GM12878 (cell line): Measurements from ENCODE around the gene CAMTA1. TPM values are rescaled to one million over a fixed set of nuclear protein-coding genes. Genes with fewer than 3 reads are reported as not detected.

Experiments
- ATAC-seq: fragments of 200-7000 bp; cut with Tn5 transposase; 3 replicates; pipeline ENCODE4 v1.9.1; 2020; ENCODE audit warnings: mild to moderate bottlenecking, moderate library complexity
- BruUV-seq: library from RNA; stranded (reverse); fragments of 400-500 nt; replicated peaks from 2 replicates; lab custom pipeline; 2021; lab: Mats Ljungman, UMichigan
- CTCF ChIA-PET: fragments of 300-600 bp; sonication (Branson Sonifier 250); formaldehyde crosslinking; extraction: SDS; loops from one replicate; lab custom pipeline; 2021; ENCODE audit warnings: inconsistent platforms; lab: Yijun Ruan, JAX
- POLR2A ChIA-PET: fragments of 350-600 bp; formaldehyde crosslinking; extraction: SDS; loops from one replicate; lab custom pipeline; 2021; ENCODE audit warnings: inconsistent platforms; lab: Charles Lee
- RAD21 ChIA-PET: fragments of 300-600 bp; sonication (Branson Sonifier 250); formaldehyde crosslinking; loops from one replicate; lab custom pipeline; 2023; ENCODE audit warnings: antibody characterized with exemption; ENCODE audit not compliant: unreplicated experiment; lab: Charles Lee
- SMC1A ChIA-PET: fragments of 300-600 bp; sonication (Branson Sonifier 250); formaldehyde crosslinking; loops from one replicate; lab custom pipeline; 2023; ENCODE audit not compliant: unreplicated experiment, uncharacterized antibody; lab: Charles Lee
- DNase-seq: peaks from one replicate; pipeline ENCODE4 v3.0.0-alpha.2; 2011; ENCODE audit warnings: low read depth, low spot score
- FAIRE-seq: peaks from 3 replicates; lab custom pipeline; 2011; peaks lifted over from hg19 to GRCh38; lab: Jason Lieb, UNC
- H2AFZ ChIP-seq: 2 replicates; pipeline ENCODE4 v1.6.0; 2011; ENCODE audit warnings: low read depth, low read length, control low read depth; ENCODE audit not compliant: control insufficient read depth
- H3K27ac ChIP-seq: 2 replicates; pipeline ENCODE4 v1.5.1; 2011; ENCODE audit warnings: control low read depth; ENCODE audit not compliant: control insufficient read depth, insufficient read depth
- H3K27me3 ChIP-seq, 2 experiments: replicated peaks in 1 of 2; 2 replicates each; pipeline versions ENCODE4 v1.6.0 to v1.6.1; 2011; ENCODE audit warnings: low read length in 1 of 2; ENCODE audit not compliant: control insufficient read depth in 2 of 2, insufficient read depth in 2 of 2
- H3K36me3 ChIP-seq, 2 experiments: 2 replicates each; pipeline ENCODE4 v1.5.1; 2011; ENCODE audit warnings: low read length in 1 of 2; ENCODE audit not compliant: control insufficient read depth in 2 of 2, insufficient read depth in 2 of 2
- H3K4me1 ChIP-seq: 2 replicates; pipeline ENCODE4 v1.6.1; 2011; ENCODE audit warnings: mild to moderate bottlenecking, low read length, moderate library complexity, mixed read lengths; ENCODE audit not compliant: control insufficient read depth, insufficient read depth
- H3K4me2 ChIP-seq: 2 replicates; pipeline ENCODE4 v1.6.0; 2011; ENCODE audit warnings: control low read depth; ENCODE audit not compliant: control insufficient read depth, insufficient read depth
- H3K4me3 ChIP-seq: fragments of 200-600 bp; sonication (generic); 2 replicates; pipeline ENCODE4 v1.5.1; 2016
- H3K79me2 ChIP-seq: 2 replicates; pipeline ENCODE4 v1.6.0; 2011; ENCODE audit warnings: low read length; ENCODE audit not compliant: control insufficient read depth, insufficient read depth
- H3K9ac ChIP-seq: 2 replicates; pipeline ENCODE4 v1.8.0; 2011; ENCODE audit warnings: low read length, control low read depth, mixed read lengths; ENCODE audit not compliant: control insufficient read depth, insufficient read depth
- H3K9me3 ChIP-seq: replicated peaks from 3 replicates; pipeline ENCODE4 v1.5.1; 2011; ENCODE audit warnings: mild to moderate bottlenecking, low read length; ENCODE audit not compliant: control insufficient read depth, insufficient read depth
- H4K20me1 ChIP-seq: 2 replicates; pipeline ENCODE4 v1.6.0; 2011; ENCODE audit not compliant: control insufficient read depth, insufficient read depth
- ASH2L ChIP-seq: fragments of 300-600, 200-600 bp; sonication (generic); IDR thresholded peaks from 2 replicates; pipeline ENCODE4 v1.6.1; 2017; ENCODE audit warnings: low read depth, mild to moderate bottlenecking, borderline replicate concordance
- BACH1 ChIP-seq: fragments of 450-650 bp; IDR thresholded peaks from 2 replicates; pipeline ENCODE4 v1.6.1; 2017; ENCODE audit warnings: mild to moderate bottlenecking, borderline replicate concordance
- LARP7 ChIP-seq: fragments of 450-650 bp; IDR thresholded peaks from 2 replicates; pipeline ENCODE4 v1.6.1; 2017; ENCODE audit warnings: mild to moderate bottlenecking
- MYB ChIP-seq: fragments of 150-350 bp; IDR thresholded peaks from 2 replicates; pipeline ENCODE4 v1.6.1; 2014; ENCODE audit warnings: mild to moderate bottlenecking, low read depth, low read length, borderline replicate concordance
- PAX5 ChIP-seq: IDR thresholded peaks from 2 replicates; pipeline ENCODE4 v1.6.1; 2011; ENCODE audit warnings: low read depth, low read length, borderline replicate concordance
- SUPT20H ChIP-seq: IDR thresholded peaks from 2 replicates; pipeline ENCODE4 v1.6.1; 2011; ENCODE audit warnings: low read depth, mild to moderate bottlenecking, low read length, moderate library complexity, borderline replicate concordance; ENCODE audit not compliant: control insufficient read depth
- WGBS: methylation state at CpG from one replicate; pipeline ENCODE4 v1.1.6; 2016; ENCODE audit warnings: low lambda C conversion rate; ENCODE audit not compliant: insufficient replicate concordance, insufficient coverage; ENCODE audit errors: missing lambda C conversion rate; 5-methylcytosine and 5-hydroxymethylcytosine counted together
- in situ Hi-C: fragments of 300-500 bp; cut with MboI; formaldehyde crosslinking; loops from 9 replicates; pipeline ENCODE4 v1.14.3; 2018; ENCODE audit warnings: mixed read lengths
- intact Hi-C: fragments of 100-400 bp; cut with micrococcal nuclease; formaldehyde crosslinking; loops from one replicate; pipeline ENCODE4 v1.14.2; 2022; ENCODE audit not compliant: unreplicated experiment
- polyA plus RNA-seq, 11 experiments: library from polyadenylated mRNA; depleted of rRNA in 4 of 11; unstranded in 6 of 11; stranded (reverse) in 5 of 11; fragments of >200 nt; fragmentation: Nextera tagmentation in 4 of 11; fragmentation: Illumina TruSeq in 1 of 11; extraction: Ambion mirVana in 4 of 11; extraction: Trizol in 1 of 11; gene quantifications; 1 replicate in 1 of 11; 2 replicates in 10 of 11; pipeline versions ENCODE4 v1.2.1 to v1.2.3, GENCODE V29; 2011 to 2016; ENCODE audit warnings: inconsistent platforms in 2 of 11, missing spikeins in 2 of 11, low read depth in 1 of 11
- total RNA-seq, 4 experiments: library from RNA; depleted of rRNA in 3 of 4; stranded (reverse); fragments of >200 nt in 3 of 4; fragmentation: Illumina TruSeq in 1 of 4; extraction: Trizol in 1 of 4; gene quantifications; 2 replicates each; pipeline versions ENCODE4 v1.2.1 to v1.2.3, GENCODE V29; 2013 to 2021
- TF ChIP-seq, protein P1 (sequence below): IDR thresholded peaks from 2 replicates; pipeline ENCODE4 v1.6.1; 2011; ENCODE audit warnings: borderline replicate concordance, low read depth, mild to moderate bottlenecking, moderate library complexity, low read length; ENCODE audit not compliant: insufficient read depth, poor library complexity, severe bottlenecking
- TF ChIP-seq, protein P2 (sequence below), 3 experiments: IDR thresholded peaks in 2 of 3; conservative IDR thresholded peaks in 1 of 3; 2 replicates each; pipeline ENCODE4 v1.5.1; 2011; ENCODE audit warnings: low read depth in 3 of 3, low read length in 3 of 3, mild to moderate bottlenecking in 3 of 3, control low read depth in 2 of 3, moderate library complexity in 2 of 3, inconsistent platforms in 1 of 3, mixed read lengths in 1 of 3; ENCODE audit not compliant: control insufficient read depth in 2 of 3, insufficient read depth in 1 of 3; ENCODE audit errors: extremely low read depth in 1 of 3
- TF ChIP-seq, protein P3 (sequence below): fragments of 450-650 bp; IDR thresholded peaks from 2 replicates; pipeline ENCODE4 v1.6.1; 2017; ENCODE audit warnings: mild to moderate bottlenecking
- TF ChIP-seq, protein P4 (sequence below): IDR thresholded peaks from 2 replicates; pipeline ENCODE4 v1.6.1; 2012; ENCODE audit warnings: mild to moderate bottlenecking, low read depth, low read length

The CAMTA1 gene
- total and polyA plus RNA-seq, 10 of the 15 experiments (the other 5 are each of a cell fraction or from before 2014, with no cell fraction given) = 37.7 to 148 (median 76.4) TPM

DNA sequence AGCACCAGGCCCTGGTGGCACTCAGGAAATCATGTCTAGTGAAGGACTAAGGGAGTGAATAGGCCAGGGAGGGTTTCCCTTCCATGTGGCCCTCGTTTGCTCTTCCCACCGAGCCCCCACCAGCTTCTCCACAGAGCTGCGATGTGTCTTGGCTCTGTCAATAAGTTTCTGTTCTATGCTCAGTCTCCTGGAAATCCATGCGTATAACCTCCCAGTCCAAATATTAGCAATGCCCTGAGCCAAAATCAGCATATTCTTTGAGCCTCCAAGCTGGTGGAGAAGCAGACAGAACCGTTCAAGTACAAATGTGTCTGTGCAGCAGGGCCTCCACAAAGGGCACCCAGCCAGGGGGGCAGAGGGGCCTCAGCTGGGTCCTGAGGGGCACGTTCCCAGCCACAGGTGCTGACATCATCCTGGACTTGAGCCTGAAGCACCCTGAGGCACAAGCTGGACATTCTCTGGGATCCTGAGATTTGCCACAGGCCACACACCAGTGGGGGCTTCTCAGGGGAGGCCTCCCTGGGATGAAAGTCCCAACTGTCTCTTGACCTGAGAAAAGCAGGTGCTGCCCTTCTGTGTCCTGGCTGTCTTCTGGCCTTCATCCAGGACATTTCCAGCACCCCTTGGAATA is 635.3 kb downstream of the CAMTA1 start (continued):
- TF ChIP-seq, protein P1, sequence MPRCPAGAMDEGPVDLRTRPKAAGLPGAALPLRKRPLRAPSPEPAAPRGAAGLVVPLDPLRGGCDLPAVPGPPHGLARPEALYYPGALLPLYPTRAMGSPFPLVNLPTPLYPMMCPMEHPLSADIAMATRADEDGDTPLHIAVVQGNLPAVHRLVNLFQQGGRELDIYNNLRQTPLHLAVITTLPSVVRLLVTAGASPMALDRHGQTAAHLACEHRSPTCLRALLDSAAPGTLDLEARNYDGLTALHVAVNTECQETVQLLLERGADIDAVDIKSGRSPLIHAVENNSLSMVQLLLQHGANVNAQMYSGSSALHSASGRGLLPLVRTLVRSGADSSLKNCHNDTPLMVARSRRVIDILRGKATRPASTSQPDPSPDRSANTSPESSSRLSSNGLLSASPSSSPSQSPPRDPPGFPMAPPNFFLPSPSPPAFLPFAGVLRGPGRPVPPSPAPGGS = no peak
- TF ChIP-seq LARP7 (no peak), BACH1 (no peak), PAX5 (no peak), MYB (no peak)
- TF ChIP-seq, protein P2, sequence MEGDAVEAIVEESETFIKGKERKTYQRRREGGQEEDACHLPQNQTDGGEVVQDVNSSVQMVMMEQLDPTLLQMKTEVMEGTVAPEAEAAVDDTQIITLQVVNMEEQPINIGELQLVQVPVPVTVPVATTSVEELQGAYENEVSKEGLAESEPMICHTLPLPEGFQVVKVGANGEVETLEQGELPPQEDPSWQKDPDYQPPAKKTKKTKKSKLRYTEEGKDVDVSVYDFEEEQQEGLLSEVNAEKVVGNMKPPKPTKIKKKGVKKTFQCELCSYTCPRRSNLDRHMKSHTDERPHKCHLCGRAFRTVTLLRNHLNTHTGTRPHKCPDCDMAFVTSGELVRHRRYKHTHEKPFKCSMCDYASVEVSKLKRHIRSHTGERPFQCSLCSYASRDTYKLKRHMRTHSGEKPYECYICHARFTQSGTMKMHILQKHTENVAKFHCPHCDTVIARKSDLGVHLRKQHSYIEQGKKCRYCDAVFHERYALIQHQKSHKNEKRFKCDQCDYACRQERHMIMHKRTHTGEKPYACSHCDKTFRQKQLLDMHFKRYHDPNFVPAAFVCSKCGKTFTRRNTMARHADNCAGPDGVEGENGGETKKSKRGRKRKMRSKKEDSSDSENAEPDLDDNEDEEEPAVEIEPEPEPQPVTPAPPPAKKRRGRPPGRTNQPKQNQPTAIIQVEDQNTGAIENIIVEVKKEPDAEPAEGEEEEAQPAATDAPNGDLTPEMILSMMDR (IDR thresholded peaks at IDR 0.05 in 2 of 3, conservative IDR thresholded peaks at IDR 0.05 in 1 of 3; ENCODE audit: control insufficient read depth in 2 of 3, extremely low read depth in 1 of 3, insufficient read depth in 1 of 3, low read depth in 3 of 3, low read length in 3 of 3) = no peak

DNA sequence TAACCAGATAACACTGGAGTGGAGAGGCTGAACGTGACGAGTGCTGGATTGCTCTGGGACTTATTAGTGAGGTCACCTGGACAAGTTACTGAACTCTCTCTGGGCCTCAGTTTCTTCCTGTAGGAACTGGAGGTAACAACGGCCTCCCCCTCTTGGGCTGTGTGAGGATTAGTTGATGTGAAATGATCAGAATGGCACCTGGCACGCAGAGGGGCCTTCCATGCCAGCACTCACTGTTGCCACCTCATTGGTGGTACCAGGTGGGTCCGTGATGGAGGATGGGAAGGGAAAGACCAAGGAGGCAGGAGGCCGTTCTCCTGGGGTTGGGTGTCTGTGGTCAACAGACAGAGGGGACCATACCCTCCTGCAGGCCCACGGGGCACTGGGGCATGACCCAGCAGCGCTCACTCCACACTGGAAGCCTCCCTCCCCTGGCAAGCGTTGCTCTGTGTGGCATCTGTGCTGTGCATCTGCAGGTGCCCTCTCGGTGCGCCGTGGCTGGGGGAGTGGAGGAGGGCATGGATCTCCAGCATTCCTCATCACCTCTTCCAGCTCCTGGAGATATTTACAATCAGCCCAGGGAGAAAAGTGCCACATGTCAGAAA is 636.3 kb downstream of the CAMTA1 start:
- FAIRE-seq = no peak
- BruUV-seq = no TSS peak
- no peak for TF ChIP-seq ASH2L
- TF ChIP-seq, protein P3, sequence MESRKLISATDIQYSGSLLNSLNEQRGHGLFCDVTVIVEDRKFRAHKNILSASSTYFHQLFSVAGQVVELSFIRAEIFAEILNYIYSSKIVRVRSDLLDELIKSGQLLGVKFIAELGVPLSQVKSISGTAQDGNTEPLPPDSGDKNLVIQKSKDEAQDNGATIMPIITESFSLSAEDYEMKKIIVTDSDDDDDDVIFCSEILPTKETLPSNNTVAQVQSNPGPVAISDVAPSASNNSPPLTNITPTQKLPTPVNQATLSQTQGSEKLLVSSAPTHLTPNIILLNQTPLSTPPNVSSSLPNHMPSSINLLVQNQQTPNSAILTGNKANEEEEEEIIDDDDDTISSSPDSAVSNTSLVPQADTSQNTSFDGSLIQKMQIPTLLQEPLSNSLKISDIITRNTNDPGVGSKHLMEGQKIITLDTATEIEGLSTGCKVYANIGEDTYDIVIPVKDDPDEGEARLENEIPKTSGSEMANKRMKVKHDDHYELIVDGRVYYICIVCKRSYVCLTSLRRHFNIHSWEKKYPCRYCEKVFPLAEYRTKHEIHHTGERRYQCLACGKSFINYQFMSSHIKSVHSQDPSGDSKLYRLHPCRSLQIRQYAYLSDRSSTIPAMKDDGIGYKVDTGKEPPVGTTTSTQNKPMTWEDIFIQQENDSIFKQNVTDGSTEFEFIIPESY = no peak
- TF ChIP-seq SUPT20H = no peak
- TF ChIP-seq, protein P4, sequence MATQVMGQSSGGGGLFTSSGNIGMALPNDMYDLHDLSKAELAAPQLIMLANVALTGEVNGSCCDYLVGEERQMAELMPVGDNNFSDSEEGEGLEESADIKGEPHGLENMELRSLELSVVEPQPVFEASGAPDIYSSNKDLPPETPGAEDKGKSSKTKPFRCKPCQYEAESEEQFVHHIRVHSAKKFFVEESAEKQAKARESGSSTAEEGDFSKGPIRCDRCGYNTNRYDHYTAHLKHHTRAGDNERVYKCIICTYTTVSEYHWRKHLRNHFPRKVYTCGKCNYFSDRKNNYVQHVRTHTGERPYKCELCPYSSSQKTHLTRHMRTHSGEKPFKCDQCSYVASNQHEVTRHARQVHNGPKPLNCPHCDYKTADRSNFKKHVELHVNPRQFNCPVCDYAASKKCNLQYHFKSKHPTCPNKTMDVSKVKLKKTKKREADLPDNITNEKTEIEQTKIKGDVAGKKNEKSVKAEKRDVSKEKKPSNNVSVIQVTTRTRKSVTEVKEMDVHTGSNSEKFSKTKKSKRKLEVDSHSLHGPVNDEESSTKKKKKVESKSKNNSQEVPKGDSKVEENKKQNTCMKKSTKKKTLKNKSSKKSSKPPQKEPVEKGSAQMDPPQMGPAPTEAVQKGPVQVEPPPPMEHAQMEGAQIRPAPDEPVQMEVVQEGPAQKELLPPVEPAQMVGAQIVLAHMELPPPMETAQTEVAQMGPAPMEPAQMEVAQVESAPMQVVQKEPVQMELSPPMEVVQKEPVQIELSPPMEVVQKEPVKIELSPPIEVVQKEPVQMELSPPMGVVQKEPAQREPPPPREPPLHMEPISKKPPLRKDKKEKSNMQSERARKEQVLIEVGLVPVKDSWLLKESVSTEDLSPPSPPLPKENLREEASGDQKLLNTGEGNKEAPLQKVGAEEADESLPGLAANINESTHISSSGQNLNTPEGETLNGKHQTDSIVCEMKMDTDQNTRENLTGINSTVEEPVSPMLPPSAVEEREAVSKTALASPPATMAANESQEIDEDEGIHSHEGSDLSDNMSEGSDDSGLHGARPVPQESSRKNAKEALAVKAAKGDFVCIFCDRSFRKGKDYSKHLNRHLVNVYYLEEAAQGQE = no peak

More for the DNA sequence above, 636.3 kb downstream of the CAMTA1 start:
- SMC1A ChIA-PET = no interaction called here
- POLR2A ChIA-PET = no interaction called here
- Histone ChIP-seq H4K20me1 (no peaks in the 10 kb centered on the region), H3K27ac (no peak overlapping the region), H3K4me1 (no peaks in the 10 kb centered on the region), H3K4me3 (no peak overlapping the region), H3K9ac (no peak overlapping the region), H3K27me3 (no peaks in the 10 kb centered on the region), H3K9me3 (no peaks in the 10 kb centered on the region; the same call in 2 of the 3 replicates), H3K4me2 (no peak overlapping the region), H3K79me2 (no peaks in the 10 kb centered on the region), H2AFZ (no peak overlapping the region), H3K36me3 (no peaks in the 10 kb centered on the region)
- in situ Hi-C loops = no loop called here
- CTCF ChIA-PET = no interaction called here
- ATAC-seq (no peak), DNase-seq (no peak)
- RAD21 ChIA-PET = no interaction called here
- intact Hi-C loops = no loop called here
- WGBS = 18% methylated on average over 12 of the region's 12 CpGs
